ENCODE data around the gene MB21D2.

DNA sequence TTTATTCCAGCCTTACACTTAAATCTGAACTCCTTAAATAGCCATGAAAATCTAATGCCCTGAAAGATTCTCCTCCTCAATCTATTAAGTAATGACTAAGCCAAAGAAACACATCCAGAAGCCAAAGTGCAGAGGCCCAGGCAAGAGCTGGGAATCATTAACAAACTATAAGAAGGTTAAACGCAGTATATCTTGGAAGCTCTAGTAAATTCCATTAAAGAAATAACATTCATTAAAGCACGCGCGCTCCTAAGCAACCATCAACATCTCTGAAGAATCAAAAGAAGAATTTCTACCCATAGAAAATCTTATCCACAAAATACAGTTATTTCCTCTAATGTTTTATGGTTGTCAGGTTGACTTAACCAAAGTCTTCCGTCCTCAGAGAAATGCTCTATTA lies 29.5 kb downstream of the MB21D2 start:
- TF ChIP-seq CTCF (IDR thresholded peaks at IDR 0.05) (no peak), POLR2AphosphoS5 (IDR thresholded peaks at IDR 0.05) (no peak)

All from upper lobe of left lung (tissue), 4 donors.